K562 (cell line): Measurements from ENCODE around the gene HOXC10. TPM values are rescaled to one million over a fixed set of nuclear protein-coding genes. Genes with fewer than 3 reads are reported as not detected.

Experiments
- ATF2 ChIP-seq: sonication (generic); formaldehyde crosslinking; IDR thresholded peaks from 2 replicates; pipeline ENCODE4 v1.8.1; 2022; ENCODE audit warnings: missing genetic modification reagents
- CBFA2T2 ChIP-seq: fragments of 450-650 bp; conservative IDR thresholded peaks from 2 replicates; pipeline ENCODE4 v1.6.1; 2017; ENCODE audit warnings: mild to moderate bottlenecking
- CCAR2 ChIP-seq: fragments of 200-400 bp; formaldehyde crosslinking; IDR thresholded peaks from 2 replicates; pipeline ENCODE4 v1.6.1; 2017; ENCODE audit warnings: mild to moderate bottlenecking, low read depth, low read length
- DACH1 ChIP-seq: fragments of 450-650 bp; IDR thresholded peaks from 2 replicates; pipeline ENCODE4 v1.6.1; 2018; ENCODE audit not compliant: partially characterized antibody
- E2F3 ChIP-seq: fragments of 250-450 bp; sonication (Bioruptor Pico); IDR thresholded peaks from 2 replicates; pipeline ENCODE4 v1.4.0; 2020; ENCODE audit warnings: mild to moderate bottlenecking
- GABPA ChIP-seq: fragments of 200-800 bp; sonication (Bioruptor generic); conservative IDR thresholded peaks from 2 replicates; pipeline ENCODE4 v1.6.1; 2016; ENCODE audit warnings: low read depth, missing genetic modification characterization, missing compliant biosample characterization
- GATAD2B ChIP-seq: fragments of 450-650 bp; IDR thresholded peaks from 2 replicates; pipeline ENCODE4 v1.6.1; 2017; ENCODE audit warnings: mild to moderate bottlenecking, borderline replicate concordance
- HSF4 ChIP-seq: fragments of 250-450 bp; sonication (Bioruptor Pico); IDR thresholded peaks from 2 replicates; pipeline ENCODE4 v2.1.2; 2022; ENCODE audit warnings: mild to moderate bottlenecking, moderate library complexity, borderline replicate concordance
- ILK ChIP-seq: fragments of 450-650 bp; IDR thresholded peaks from 2 replicates; pipeline ENCODE4 v1.6.1; 2016; ENCODE audit warnings: missing genetic modification characterization, low read depth, mild to moderate bottlenecking, missing compliant biosample characterization, moderate library complexity, borderline replicate concordance
- RAD51 ChIP-seq: fragments of 450-650 bp; IDR thresholded peaks from 2 replicates; pipeline ENCODE4 v1.7.1; 2016; ENCODE audit warnings: low read depth, mild to moderate bottlenecking, borderline replicate concordance
- SRSF3 ChIP-seq: fragments of 200-400 bp; formaldehyde crosslinking; IDR thresholded peaks from 2 replicates; pipeline ENCODE4 v1.6.1; 2016; ENCODE audit warnings: mild to moderate bottlenecking, low read length, moderate library complexity; ENCODE audit not compliant: insufficient read depth
- U2AF2 ChIP-seq: fragments of 200-400 bp; formaldehyde crosslinking; optimal IDR thresholded peaks from 2 replicates; pipeline ENCODE3; 2017; ENCODE audit warnings: low read depth, mild to moderate bottlenecking, low read length
- ZFP1 ChIP-seq: fragments of 450-650 bp; formaldehyde crosslinking; IDR thresholded peaks from 2 replicates; pipeline ENCODE4 v1.4.0; 2020; ENCODE audit warnings: mild to moderate bottlenecking, mixed read lengths
- ZSCAN29 ChIP-seq: fragments of 450-650 bp; IDR thresholded peaks from 2 replicates; pipeline ENCODE4 v1.6.1; 2017
- polyA plus RNA-seq, 8 experiments: library from polyadenylated mRNA; depleted of rRNA in 4 of 8; stranded (reverse) in 5 of 8; unstranded in 3 of 8; fragments of >200 nt; fragmentation: Nextera tagmentation in 2 of 8; fragmentation: Illumina TruSeq in 1 of 8; extraction: Ambion mirVana in 2 of 8; extraction: Trizol in 1 of 8; gene quantifications; 2 replicates each; pipeline versions ENCODE4 v1.2.1 to v1.2.3, GENCODE V29; 2011 to 2014; ENCODE audit warnings: inconsistent platforms in 1 of 8, missing spikeins in 1 of 8
- total RNA-seq, 7 experiments: library from RNA; depleted of rRNA in 6 of 7; stranded (reverse); fragments of >200 nt in 6 of 7; fragmentation: Illumina TruSeq in 2 of 7; extraction: Trizol in 2 of 7; gene quantifications; 2 replicates each; pipeline versions ENCODE4 v1.2.1 to v1.2.3, GENCODE V29; 2011 to 2021; ENCODE audit warnings: low replicate concordance in 1 of 7

The HOXC10 gene
- total and polyA plus RNA-seq, 9 of the 15 experiments (the other 6 are each of a cell fraction or from before 2014, with no cell fraction given): 0.13 to 0.77 (median 0.35) TPM; not detected in 2

GRCh38 chr12:54028314-54029201 lies 43.6 kb downstream of the HOXC10 start, which contains the start of gene HOXC6 (continued):
- TF ChIP-seq ATF2 (CRISPR knock-in tag): no peak
- no peak for TF ChIP-seq E2F3 (CRISPR knock-in tag)
- TF ChIP-seq GABPA (tag): no peak
- TF ChIP-seq ZFP1 (CRISPR knock-in tag): no peak
- 0 out of 2 replicates have a peak, but pooled peaks have one; percentile 46 for TF ChIP-seq ZSCAN29
- no peak for TF ChIP-seq U2AF2
- no peak for TF ChIP-seq CCAR2
- no peak for TF ChIP-seq GATAD2B
- no peak for TF ChIP-seq ILK (tag)
- no peak for TF ChIP-seq DACH1
- TF ChIP-seq CBFA2T2: 0 out of 2 replicates have a peak, but pooled peaks have one; percentile 4
- no peak for TF ChIP-seq SRSF3
- TF ChIP-seq RAD51: peak; percentile 85
- TF ChIP-seq HSF4 (CRISPR knock-in tag): no peak
